Activated effector memory CD4-positive, alpha-beta T cell treated with anti-CD3 and anti-CD28 coated beads, Interleukin-2, amount 50 U/mL, for 16 hours (primary cell): Measurements from ENCODE around the gene HECW1.

ENCODE experiments used
- DNase-seq: peaks from one replicate; pipeline ENCODE4 v3.0.0-alpha.2; 2020

HECW1 gene

GRCh38 chr7:43511769-43512515 lies 399.5 kb downstream of the HECW1 start:
- no peak for DNase-seq

GRCh38 chr7:43513251-43513650 lies 400.8 kb downstream of the HECW1 start:
- DNase-seq: no peak

GRCh38 chr7:43516581-43517342 lies 404.3 kb downstream of the HECW1 start:
- no peak for DNase-seq

GRCh38 chr7:43517464-43517863 lies 405.0 kb downstream of the HECW1 start:
- DNase-seq: no peak

- DNase-seq: no peak
Observed at GRCh38 chr7:43520201-43520600, 407.8 kb downstream of the HECW1 start.

GRCh38 chr7:43522406-43523156 lies 410.1 kb downstream of the HECW1 start:
- DNase-seq: no peak

- DNase-seq: no peak
Observed at GRCh38 chr7:43528576-43529354, 416.3 kb downstream of the HECW1 start.

- no peak for DNase-seq
Observed at GRCh38 chr7:43530553-43531410, 418.3 kb downstream of the HECW1 start.

- DNase-seq: no peak
Observed at GRCh38 chr7:43531700-43532099, 419.3 kb downstream of the HECW1 start.

- no peak for DNase-seq
Observed at GRCh38 chr7:43533801-43534479, 421.5 kb downstream of the HECW1 start.

- no peak for DNase-seq
Observed at GRCh38 chr7:43535031-43535451, 422.6 kb downstream of the HECW1 start.

GRCh38 chr7:43535810-43536585 lies 423.6 kb downstream of the HECW1 start:
- DNase-seq: no peak

- no peak for DNase-seq
Observed at GRCh38 chr7:43536773-43537172, 424.3 kb downstream of the HECW1 start.

- no peak for DNase-seq
Observed at GRCh38 chr7:43537765-43538403, 425.4 kb downstream of the HECW1 start.

GRCh38 chr7:43538404-43538771 lies 425.9 kb downstream of the HECW1 start:
- no peak for DNase-seq

GRCh38 chr7:43540471-43540870 lies 428.0 kb downstream of the HECW1 start:
- DNase-seq: no peak

GRCh38 chr7:43542716-43543115 lies 430.3 kb downstream of the HECW1 start:
- DNase-seq: no peak

- no peak for DNase-seq
Observed at GRCh38 chr7:43546231-43546630, 433.8 kb downstream of the HECW1 start.

- no peak for DNase-seq
Observed at GRCh38 chr7:43550427-43550826, 438.0 kb downstream of the HECW1 start.

- DNase-seq: no peak
Observed at GRCh38 chr7:43552122-43552521, 439.7 kb downstream of the HECW1 start.
